Left kidney (tissue), 8 donors: ENCODE measurements around the gene BAG3. TPM values are rescaled to one million over a fixed set of nuclear protein-coding genes. Genes with fewer than 3 reads are reported as not detected.
"Not testable (repeated sequence)": the region's sequence is repeated elsewhere in the genome, so short reads cannot be mapped to it uniquely, and the experiment has no call there.

Experiments
- DNase-seq: peaks from one replicate; pipeline ENCODE4 v3.0.0-alpha.2; 2013
- long read RNA-seq, 8 donors: transcript quantifications; one replicate each; lab custom pipeline, GENCODE V29; 2026
- polyA plus RNA-seq: library from polyadenylated mRNA; unstranded; fragments of 120-200 nt; gene quantifications from one replicate; pipeline ENCODE4 v1.2.1, GENCODE V29; 2013; ENCODE audit not compliant: insufficient read length

The BAG3 gene
- 24.5 TPM for polyA plus RNA-seq
- long read RNA-seq, donor 1, transcript BAG3-201 (4 exons, 2,571 nt), result major isoform, 11 of 54 reads
- long read RNA-seq, donor 1, partial matches to known transcripts, result 43 of 54 reads
- long read RNA-seq, donor 1, other reads (novel, unspliced or antisense), result 0 of 54 reads
- long read RNA-seq, donor 2, transcript BAG3-201 (4 exons, 2,571 nt), result major isoform, 10 of 18 reads
- long read RNA-seq, donor 2, partial matches to known transcripts, result 8 of 18 reads
- long read RNA-seq, donor 2, other reads (novel, unspliced or antisense), result 0 of 18 reads
- long read RNA-seq, donor 3, partial matches to known transcripts, result 10 of 14 reads
- long read RNA-seq, donor 3, other reads (novel, unspliced or antisense), result 0 of 14 reads
- long read RNA-seq, donor 4, result 0 reads
- long read RNA-seq, donor 5, transcript BAG3-201 (4 exons, 2,571 nt), result major isoform, 11 of 17 reads
- long read RNA-seq, donor 5, partial matches to known transcripts, result 6 of 17 reads
- long read RNA-seq, donor 5, other reads (novel, unspliced or antisense), result 0 of 17 reads
- long read RNA-seq, donor 6, partial matches to known transcripts, result 17 of 21 reads
- long read RNA-seq, donor 6, other reads (novel, unspliced or antisense), result 0 of 21 reads
- long read RNA-seq, donor 7, transcript BAG3-201 (4 exons, 2,571 nt), result major isoform, 6 of 25 reads
- long read RNA-seq, donor 7, partial matches to known transcripts, result 19 of 25 reads
- long read RNA-seq, donor 7, other reads (novel, unspliced or antisense), result 0 of 25 reads
- long read RNA-seq, donor 8, partial matches to known transcripts, result 12 of 14 reads
- long read RNA-seq, donor 8, other reads (novel, unspliced or antisense), result 0 of 14 reads

GRCh38 chr10:119650692-119651513 is at the start of gene BAG3:
BAG3 (plus strand) TSS chr10:119651380; CDS start chr10:119651676, 296 bp downstream.
- peak; percentile 83 for DNase-seq

- DNase-seq, result no peak
Observed at GRCh38 chr10:119602241-119603095, 48.7 kb upstream of the BAG3 start.

- no peak for DNase-seq
Observed at GRCh38 chr10:119604468-119604867, 46.7 kb upstream of the BAG3 start.

GRCh38 chr10:119608316-119609155 is 42.6 kb upstream of the BAG3 start:
- no peak for DNase-seq

GRCh38 chr10:119609516-119609915 is 41.7 kb upstream of the BAG3 start:
- no peak for DNase-seq

- no peak for DNase-seq
Observed at GRCh38 chr10:119611433-119611832, 39.7 kb upstream of the BAG3 start.

- no peak for DNase-seq
Observed at GRCh38 chr10:119613741-119614140, 37.4 kb upstream of the BAG3 start.

- no peak for DNase-seq
Observed at GRCh38 chr10:119614686-119615085, 36.5 kb upstream of the BAG3 start.

GRCh38 chr10:119616882-119617570 is 34.2 kb upstream of the BAG3 start:
- DNase-seq, result no peak

- DNase-seq, result no peak
Observed at GRCh38 chr10:119619215-119619614, 32.0 kb upstream of the BAG3 start.

GRCh38 chr10:119619811-119620210 is 31.4 kb upstream of the BAG3 start:
- DNase-seq, result not testable (repeated sequence)

GRCh38 chr10:119620241-119621077 is 30.7 kb upstream of the BAG3 start:
- no peak for DNase-seq

GRCh38 chr10:119621078-119621384 is 30.1 kb upstream of the BAG3 start:
- DNase-seq, result no peak

GRCh38 chr10:119625570-119626280 is 25.5 kb upstream of the BAG3 start:
- DNase-seq, result no peak

GRCh38 chr10:119630300-119630699 is 20.9 kb upstream of the BAG3 start:
- DNase-seq, result no peak

- DNase-seq, result no peak
Observed at GRCh38 chr10:119633538-119634218, 17.5 kb upstream of the BAG3 start.

- DNase-seq, result no peak
Observed at GRCh38 chr10:119634219-119634544, 17.0 kb upstream of the BAG3 start.

GRCh38 chr10:119637631-119638030 is 13.5 kb upstream of the BAG3 start:
- no peak for DNase-seq
